Adrenal gland (tissue), 12 donors: ENCODE results near the gene IQSEC3. TPM values are rescaled to one million over a fixed set of nuclear protein-coding genes. Genes with fewer than 3 reads are reported as not detected.

ENCODE experiments used
- DNase-seq, 7 donors: peaks; one replicate each; pipeline ENCODE4 v3.0.0-alpha.2; 2019 to 2020
- H3K27ac ChIP-seq, 5 donors: fragments of 200-600 bp; sonication (generic) in 4 of 5; 1 replicate in 3 of 5; 2 replicates in 2 of 5; pipeline versions ENCODE4 v1.5.1 to v1.8.0; 2016 to 2020; ENCODE audit warnings: mild to moderate bottlenecking in 1 of 5
- H3K27me3 ChIP-seq: fragments of 200-600 bp; 2 replicates; pipeline ENCODE4 v1.8.0; 2021
- H3K36me3 ChIP-seq, 2 donors: fragments of 200-600 bp; replicated peaks in 1 of 2; 1 replicate in 1 of 2; 2 replicates in 1 of 2; pipeline versions ENCODE4 v1.5.1 to v1.8.0; 2018 to 2022
- H3K4me1 ChIP-seq, 2 donors: fragments of 200-600 bp; replicated peaks in 1 of 2; 1 replicate in 1 of 2; 2 replicates in 1 of 2; pipeline versions ENCODE4 v1.5.1 to v1.8.0; 2018 to 2021
- H3K4me3 ChIP-seq, 4 donors: fragments of 200-600 bp; sonication (generic) in 3 of 4; one replicate each; pipeline ENCODE4 v1.5.1; 2016 to 2018
- H3K9me3 ChIP-seq, 3 donors: fragments of 200-600 bp; sonication (generic) in 1 of 3; replicated peaks in 1 of 3; 1 replicate in 2 of 3; 2 replicates in 1 of 3; pipeline versions ENCODE4 v1.5.1 to v1.8.0; 2016 to 2021
- CTCF ChIP-seq, 6 experiments: fragments of 450-650 bp in 4 of 6; fragments of 200-600 bp in 2 of 6; sonication (generic) in 1 of 6; IDR thresholded peaks; 1 replicate in 5 of 6; 2 replicates in 1 of 6; pipeline versions ENCODE4 v1.5.1 to v1.8.0; 2016 to 2021; ENCODE audit warnings: antibody characterized with exemption in 6 of 6, mild to moderate bottlenecking in 2 of 6, moderate library complexity in 1 of 6
- POLR2A ChIP-seq, 2 donors: fragments of 450-650 bp; IDR thresholded peaks; one replicate each; pipeline ENCODE4 v1.6.1; 2017; ENCODE audit warnings: antibody characterized with exemption in 2 of 2, mild to moderate bottlenecking in 2 of 2, moderate library complexity in 1 of 2
- WGBS, 4 donors: extraction: QIAGEN DNeasy Blood & Tissue Kit in 2 of 4; methylation state at CpG; one replicate each; pipeline versions ENCODE4 v1.1.5 to v1.1.7; 2013 to 2017; 5-methylcytosine and 5-hydroxymethylcytosine counted together
- intact Hi-C, 2 donors: fragments of 100-400 bp; cut with DNase I; formaldehyde crosslinking; loops; one replicate each; pipeline versions ENCODE4 v1.14.1 to v1.15.0; 2022 to 2023
- polyA plus RNA-seq, 3 donors: library from polyadenylated mRNA; stranded (reverse); fragments of 200-250 nt in 2 of 3; fragments of 350-450 nt in 1 of 3; fragmentation: Illumina TruSeq in 1 of 3; extraction: RNeasy Lipid Tissue Mini Kit (QIAGEN cat#74804) in 1 of 3; gene quantifications; one replicate each; pipeline ENCODE4 v1.2.3, GENCODE V29; 2013 to 2014
- total RNA-seq, 9 donors: library from RNA; depleted of rRNA in 4 of 9; stranded (reverse); fragments of >200 nt in 4 of 9; fragments of 120-200 nt in 1 of 9; fragmentation: NEBNext Ultra II Directional in 1 of 9; extraction: Animal tissue kit (Norgen Biotek cat#: 25700) in 1 of 9; gene quantifications; one replicate each; pipeline versions ENCODE4 v1.1.0 to v1.2.4, GENCODE V29; 2013 to 2023
- donor health status: healthy with polysubstance abuse.
- donor health status: Bipolar disorder and iron deficiency.
- donor health status: DM: yes; HTN: yes; CAD: no.
- donor health status: DM: no; HTN: no; CAD: no.
- donor health status: DM: no; HTN: no; CAD: no.
- donor health status: DM: yes; HTN: yes; CAD: no.

Gene IQSEC3
- total and polyA plus RNA-seq, 12 donors: 0.13 to 6.3 (median 1.00) TPM

- intact Hi-C loops: no loop called here
- no peak overlapping the region for H3K4me3 ChIP-seq
These were observed 42.0 kb downstream of the IQSEC3 start for GRCh38 chr12:108594-108993.

GRCh38 chr12:109446-109845 lies 42.9 kb downstream of the IQSEC3 start:
- Histone ChIP-seq H3K27me3 (no peaks in the 10 kb centered on the region), H3K36me3 (no peaks in the 10 kb centered on the region), H3K9me3 (no peaks in the 10 kb centered on the region), H3K4me3 (no peak overlapping the region), H3K27ac (no peak overlapping the region), H3K4me1 (no peaks in the 10 kb centered on the region)
- intact Hi-C loops: no loop called here
- no peak for DNase-seq
- TF ChIP-seq CTCF (IDR thresholded peaks at IDR 0.05): no peak
- TF ChIP-seq POLR2A (IDR thresholded peaks at IDR 0.05): no peak
- 49 to 61% (median 57%) methylated on average over 6 of the region's 6 CpGs for WGBS, 4 donors

More at GRCh38 chr12:108594-108993, 42.0 kb downstream of the IQSEC3 start:
- TF ChIP-seq POLR2A (IDR thresholded peaks at IDR 0.05): no peak
- TF ChIP-seq CTCF (IDR thresholded peaks at IDR 0.05): no peak
- Histone ChIP-seq H3K27me3 (no peaks in the 10 kb centered on the region), H3K36me3 (no peaks in the 10 kb centered on the region), H3K4me1 (no peaks in the 10 kb centered on the region), H3K27ac (no peak overlapping the region), H3K9me3 (no peaks in the 10 kb centered on the region)
- DNase-seq: peak; percentile 33 to 71 (median 51)
- WGBS, 4 donors: 62 to 76% (median 64%) methylated on average over 4 to 9 of the region's 9 CpGs

- intact Hi-C loops: no loop called here
- H3K36me3 ChIP-seq: no peaks in the 10 kb centered on the region
- H3K27me3 ChIP-seq: no peaks in the 10 kb centered on the region
- H3K4me1 ChIP-seq: no peaks in the 10 kb centered on the region
- no peak overlapping the region for H3K27ac ChIP-seq
- no peak overlapping the region for H3K4me3 ChIP-seq
- H3K9me3 ChIP-seq: no peaks in the 10 kb centered on the region
- no peak for DNase-seq
- 41 to 62% (median 48%) methylated on average over 3 of the region's 3 CpGs for WGBS, 4 donors
- no peak for TF ChIP-seq POLR2A (IDR thresholded peaks at IDR 0.05)
- no peak for TF ChIP-seq CTCF (IDR thresholded peaks at IDR 0.05)
These were observed 43.3 kb downstream of the IQSEC3 start for GRCh38 chr12:109872-110271.

DNA sequence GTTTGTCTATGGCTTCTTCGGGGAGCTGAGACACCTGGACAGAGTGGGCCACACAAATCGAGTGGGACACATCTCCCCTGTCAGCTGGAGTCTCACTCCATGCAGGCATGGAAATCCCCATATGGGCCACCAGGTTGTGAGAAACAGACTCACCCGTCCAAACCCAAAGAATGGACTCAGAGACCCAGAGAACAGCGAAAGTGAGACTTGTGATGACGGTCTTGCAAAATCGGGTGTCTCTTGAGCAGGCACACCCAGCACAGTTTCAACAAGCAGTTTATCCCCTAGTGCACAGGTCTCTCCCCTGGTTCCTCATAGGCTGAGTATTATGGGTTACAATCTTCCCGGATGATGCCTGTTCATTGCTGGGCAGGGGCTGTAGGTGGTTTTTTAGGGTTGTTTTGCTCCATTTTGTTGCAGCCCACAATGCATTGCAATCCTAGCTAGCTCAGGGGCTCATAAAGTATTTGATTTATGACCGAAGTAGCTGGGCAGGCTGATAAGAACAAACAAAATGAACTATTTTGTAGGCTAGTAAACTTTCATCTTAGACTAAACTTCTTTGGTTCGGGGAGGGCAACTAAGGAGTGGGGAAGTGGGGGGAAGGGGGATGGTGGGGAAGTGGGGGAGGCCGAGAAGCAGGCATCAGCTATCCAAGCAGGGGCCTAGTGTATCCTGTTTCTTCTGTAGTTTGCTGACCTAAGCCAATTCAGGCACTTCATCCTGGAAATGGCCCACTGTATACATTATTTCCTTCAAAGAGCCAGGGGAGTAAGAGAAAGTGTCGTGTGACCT lies 45.3 kb downstream of the IQSEC3 start:
- Histone ChIP-seq H3K9me3 (no peaks in the 10 kb centered on the region), H3K27me3 (no peaks in the 10 kb centered on the region), H3K36me3 (no peaks in the 10 kb centered on the region), H3K4me1 (no peaks in the 10 kb centered on the region), H3K27ac (no peak overlapping the region), H3K4me3 (no peak overlapping the region)
- intact Hi-C loops: no loop called here
- peak in 1 of 7 donors; percentile 20 for DNase-seq
- WGBS, 4 donors: 52 to 79% (median 70%) methylated on average over 11 of the region's 11 CpGs
- TF ChIP-seq CTCF (IDR thresholded peaks at IDR 0.05) (no peak), POLR2A (IDR thresholded peaks at IDR 0.05) (no peak)
